Activated CD8-positive, alpha-beta memory T cell treated with anti-CD3 and anti-CD28 coated beads for 36 hours (primary cell): ENCODE measurements around the gene ABCE1. TPM values are rescaled to one million over a fixed set of nuclear protein-coding genes. Genes with fewer than 3 reads are reported as not detected.
"Not testable (repeated sequence)": the region's sequence is repeated elsewhere in the genome, so short reads cannot be mapped to it uniquely, and the experiment has no call there.

Source experiments
- CTCF ChIA-PET: fragments of 350-600 bp; sonication (Branson Sonifier 250); formaldehyde crosslinking; loops from one replicate; lab custom pipeline; 2021; ENCODE audit warnings: antibody characterized with exemption; lab: Charles Lee
- POLR2A ChIA-PET: fragments of 350-600 bp; sonication (Branson Sonifier 250); formaldehyde crosslinking; loops from one replicate; lab custom pipeline; 2021; ENCODE audit warnings: antibody characterized with exemption; lab: Charles Lee
- total RNA-seq, 2 experiments: library from RNA; stranded (reverse); gene quantifications; one replicate each; pipeline ENCODE4 v1.2.3, GENCODE V29; 2021

The ABCE1 gene
- total RNA-seq, 2 experiments from 2014 or later, result 183 to 189 TPM

GRCh38 chr4:145098675-145099037, 545 bp downstream of the ABCE1 start:
- POLR2A ChIA-PET, result interaction anchor here (0.8 to 1.9 kb wide), 3 partner anchors 31 to 80 kb away, joined by 3 to 15 read pairs (median 3); no protein-coding TSS in a partner anchor

GRCh38 chr4:145099653-145100052, 1.5 kb downstream of the ABCE1 start:
- CTCF ChIA-PET, result no interaction called here
- POLR2A ChIA-PET, result no interaction called here

More at GRCh38 chr4:145098675-145099037, 545 bp downstream of the ABCE1 start:
- CTCF ChIA-PET, result interaction anchor here (1.3 to 1.4 kb wide), 2 partner anchors 34 to 80 kb away, joined by 3 to 4 read pairs; no protein-coding TSS in a partner anchor

GRCh38 chr4:145101091-145101490, 3.0 kb downstream of the ABCE1 start:
- ChIA-PET POLR2A (no interaction called here), CTCF (no interaction called here)

GRCh38 chr4:145102619-145103018, 4.5 kb downstream of the ABCE1 start:
- POLR2A ChIA-PET, result no interaction called here

GRCh38 chr4:145103496-145103895, 5.4 kb downstream of the ABCE1 start:
- CTCF ChIA-PET, result interaction anchor here (0.6 kb wide), 1 partner anchor 8 kb away, joined by 5 read pairs; no protein-coding TSS in a partner anchor
- POLR2A ChIA-PET, result interaction anchor here (0.6 kb wide), 1 partner anchor 21 kb away, joined by 7 read pairs; no protein-coding TSS in a partner anchor

More at GRCh38 chr4:145102619-145103018, 4.5 kb downstream of the ABCE1 start:
- CTCF ChIA-PET, result no interaction called here

GRCh38 chr4:145107126-145107525, 9.0 kb downstream of the ABCE1 start:
- POLR2A ChIA-PET, result no interaction called here
- CTCF ChIA-PET, result no interaction called here

GRCh38 chr4:145108128-145108527, 10.0 kb downstream of the ABCE1 start:
- ChIA-PET POLR2A (no interaction called here), CTCF (no interaction called here)

GRCh38 chr4:145125396-145125795, 27.3 kb downstream of the ABCE1 start:
- CTCF ChIA-PET, result no interaction called here

GRCh38 chr4:145130130-145130529, 32.0 kb downstream of the ABCE1 start:
- CTCF ChIA-PET, result no interaction called here
- POLR2A ChIA-PET, result no interaction called here

More at GRCh38 chr4:145125396-145125795, 27.3 kb downstream of the ABCE1 start:
- POLR2A ChIA-PET, result interaction anchor here (0.7 kb wide), 1 partner anchor 22 kb away, joined by 7 read pairs; no protein-coding TSS in a partner anchor

- CTCF ChIA-PET, result no interaction called here
- POLR2A ChIA-PET, result no interaction called here
Measured at GRCh38 chr4:145130788-145131399, 32.8 kb downstream of the ABCE1 start.

- POLR2A ChIA-PET, result no interaction called here
Measured at GRCh38 chr4:145131848-145132247, 33.7 kb downstream of the ABCE1 start.

GRCh38 chr4:145132511-145133098, 34.5 kb downstream of the ABCE1 start:
- ChIA-PET CTCF (interaction anchor here (0.7 to 1.2 kb wide), 2 partner anchors 25 to 34 kb away, joined by 3 to 4 read pairs; partner anchors contain the start of genes ABCE1 and ANAPC10), POLR2A (no interaction called here)

More at GRCh38 chr4:145131848-145132247, 33.7 kb downstream of the ABCE1 start:
- CTCF ChIA-PET, result interaction anchor here (0.7 to 1.2 kb wide), 2 partner anchors 26 to 34 kb away, joined by 3 to 4 read pairs; partner anchors contain the start of genes ABCE1 and ANAPC10

GRCh38 chr4:145136219-145136618, 38.1 kb downstream of the ABCE1 start:
- POLR2A ChIA-PET, CTCF ChIA-PET: not testable (repeated sequence)

GRCh38 chr4:145148980-145149379, 50.9 kb downstream of the ABCE1 start:
- ChIA-PET CTCF (no interaction called here), POLR2A (no interaction called here)

GRCh38 chr4:145153181-145153903, 55.2 kb downstream of the ABCE1 start:
- ChIA-PET POLR2A (no interaction called here), CTCF (no interaction called here)

GRCh38 chr4:145153904-145154298, 55.8 kb downstream of the ABCE1 start:
- POLR2A ChIA-PET, result no interaction called here
- CTCF ChIA-PET, result no interaction called here

GRCh38 chr4:145154573-145154972, 56.5 kb downstream of the ABCE1 start:
- ChIA-PET CTCF (interaction anchor here (0.7 kb wide), 1 partner anchor 38 kb away, joined by 3 read pairs; no protein-coding TSS in a partner anchor), POLR2A (no interaction called here)

GRCh38 chr4:145155268-145155870, 57.3 kb downstream of the ABCE1 start:
- POLR2A ChIA-PET, result no interaction called here
- CTCF ChIA-PET, result interaction anchor here (0.7 kb wide), 1 partner anchor 39 kb away, joined by 3 read pairs; no protein-coding TSS in a partner anchor

GRCh38 chr4:145156986-145157385, 58.9 kb downstream of the ABCE1 start:
- ChIA-PET CTCF (interaction anchor here (0.6 kb wide), 1 partner anchor 11 kb away, joined by 3 read pairs; no protein-coding TSS in a partner anchor), POLR2A (no interaction called here)
